Measurements from ENCODE around the gene APOO. TPM values are rescaled to one million over a fixed set of nuclear protein-coding genes. Genes with fewer than 3 reads are reported as not detected.
"Not testable (repeated sequence)": the region's sequence is repeated elsewhere in the genome, so short reads cannot be mapped to it uniquely, and the experiment has no call there.

Gene APOO
- total RNA-seq, 6 donors from 2014 or later = 0.89 to 15.0 (median 12.0) TPM

DNA sequence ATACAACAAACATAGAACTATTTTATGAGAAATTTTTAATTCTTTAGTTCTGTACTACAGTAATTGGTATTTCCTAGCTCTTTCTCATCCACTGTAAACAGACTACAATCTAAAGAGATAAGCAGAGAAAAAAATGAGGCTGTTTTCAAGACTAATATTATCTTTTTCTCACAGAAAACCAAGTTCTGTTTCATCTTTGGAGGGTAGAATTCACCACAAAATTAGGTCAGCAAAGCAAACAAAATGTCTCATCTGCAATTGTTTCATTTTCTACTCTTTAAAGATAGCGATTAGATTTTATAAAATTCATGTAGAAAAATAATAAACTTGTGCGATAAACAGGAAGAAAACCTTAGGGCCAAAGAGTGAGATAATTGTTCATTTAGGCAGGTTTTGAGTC, 10.8 kb downstream of the APOO start:
- Histone ChIP-seq H3K9me3 (no peaks in the 10 kb centered on the region), H3K4me3 (no peak overlapping the region), H3K4me1 (peaks cover 3 to 8% (median 5%) of the 10 kb centered on the region in 4 donors), H3K27ac (no peak overlapping the region), H3K36me3 (no peaks in the 10 kb centered on the region), H3K27me3 (no peaks in the 10 kb centered on the region)
- WGBS, 2 donors = 65 to 84% methylated on average over 2 of the region's 2 CpGs
- TF ChIP-seq, protein P1, sequence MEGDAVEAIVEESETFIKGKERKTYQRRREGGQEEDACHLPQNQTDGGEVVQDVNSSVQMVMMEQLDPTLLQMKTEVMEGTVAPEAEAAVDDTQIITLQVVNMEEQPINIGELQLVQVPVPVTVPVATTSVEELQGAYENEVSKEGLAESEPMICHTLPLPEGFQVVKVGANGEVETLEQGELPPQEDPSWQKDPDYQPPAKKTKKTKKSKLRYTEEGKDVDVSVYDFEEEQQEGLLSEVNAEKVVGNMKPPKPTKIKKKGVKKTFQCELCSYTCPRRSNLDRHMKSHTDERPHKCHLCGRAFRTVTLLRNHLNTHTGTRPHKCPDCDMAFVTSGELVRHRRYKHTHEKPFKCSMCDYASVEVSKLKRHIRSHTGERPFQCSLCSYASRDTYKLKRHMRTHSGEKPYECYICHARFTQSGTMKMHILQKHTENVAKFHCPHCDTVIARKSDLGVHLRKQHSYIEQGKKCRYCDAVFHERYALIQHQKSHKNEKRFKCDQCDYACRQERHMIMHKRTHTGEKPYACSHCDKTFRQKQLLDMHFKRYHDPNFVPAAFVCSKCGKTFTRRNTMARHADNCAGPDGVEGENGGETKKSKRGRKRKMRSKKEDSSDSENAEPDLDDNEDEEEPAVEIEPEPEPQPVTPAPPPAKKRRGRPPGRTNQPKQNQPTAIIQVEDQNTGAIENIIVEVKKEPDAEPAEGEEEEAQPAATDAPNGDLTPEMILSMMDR (IDR thresholded peaks at IDR 0.05) = no peak
- TF ChIP-seq EP300 (IDR thresholded peaks at IDR 0.05) (no peak), POLR2A (IDR thresholded peaks at IDR 0.05) (no peak), POLR2AphosphoS5 (IDR thresholded peaks at IDR 0.05) (no peak)
- ATAC-seq (ENCODE audit: low FRiP score in 2 of 2) = no peak
- DNase-seq = no peak

DNA sequence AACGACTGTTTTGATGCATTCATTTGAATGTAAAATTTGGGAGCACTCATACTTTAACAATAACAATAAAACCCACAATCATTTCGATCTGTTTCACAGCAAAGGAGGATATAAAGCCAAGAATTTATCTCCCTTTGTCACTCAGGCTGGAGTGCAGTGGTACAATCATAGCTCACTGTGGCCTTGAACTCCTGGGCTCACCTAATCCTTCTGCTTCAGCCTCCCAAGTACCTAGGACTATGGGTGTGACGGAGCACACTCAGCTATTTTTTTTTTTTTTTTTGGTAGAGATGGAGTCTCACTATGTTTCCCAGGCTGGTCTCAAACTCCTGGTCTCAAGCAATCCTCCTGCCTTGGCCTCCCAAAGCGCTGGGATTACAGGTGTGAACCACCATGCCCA, 11.2 kb downstream of the APOO start:
- WGBS, 2 donors = 69 to 86% methylated on average over 4 of the region's 4 CpGs
- H3K27ac ChIP-seq; ATAC-seq (ENCODE audit: low FRiP score in 2 of 2); DNase-seq; H3K4me3 ChIP-seq; H3K4me1 ChIP-seq; H3K27me3 ChIP-seq; H3K9me3 ChIP-seq; H3K36me3 ChIP-seq: not testable (repeated sequence)

DNA sequence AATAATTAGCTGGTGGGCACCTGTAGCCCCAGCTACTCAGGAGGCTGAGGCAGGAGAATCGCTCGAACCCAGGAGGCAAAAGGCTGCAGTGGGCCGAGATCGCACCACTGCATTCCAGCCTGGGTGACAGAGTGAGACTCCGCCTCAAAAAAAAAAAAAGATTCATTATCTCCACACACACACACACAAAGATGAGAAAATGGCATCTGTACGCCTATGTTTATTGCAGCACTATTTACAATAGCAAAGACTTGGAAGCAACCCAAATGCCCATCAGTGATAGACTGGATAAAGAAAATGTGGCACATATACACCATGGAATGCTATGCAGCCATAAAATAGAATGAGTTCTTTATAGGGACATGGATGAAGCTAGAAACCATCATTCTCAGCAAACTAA, 12.7 kb downstream of the APOO start:
- H3K9me3 ChIP-seq; H3K27ac ChIP-seq; DNase-seq; H3K36me3 ChIP-seq; H3K4me1 ChIP-seq; H3K27me3 ChIP-seq; ATAC-seq (ENCODE audit: low FRiP score in 2 of 2); H3K4me3 ChIP-seq: not testable (repeated sequence)
- 77% methylated on average over 6 of the region's 6 CpGs for WGBS, 2 donors

DNA sequence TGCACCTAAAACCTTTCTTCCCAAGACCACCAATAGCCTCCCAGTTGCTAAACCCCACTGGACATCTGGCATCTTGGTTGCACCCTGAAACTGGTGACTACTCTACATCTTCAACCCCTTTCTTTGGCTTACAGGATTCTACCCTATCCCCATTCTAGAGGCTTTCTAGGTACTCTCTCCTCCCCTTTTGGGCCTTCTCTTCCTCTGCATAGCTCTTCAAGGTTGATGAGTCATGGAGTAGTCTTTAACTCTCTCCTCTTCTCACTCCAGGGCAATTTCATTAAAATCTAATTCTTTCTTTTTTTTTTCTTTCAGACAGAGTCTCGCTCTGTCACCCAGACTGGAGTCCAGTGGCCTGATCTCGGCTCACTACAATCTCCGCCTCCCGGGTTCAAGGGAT, 16.8 kb downstream of the APOO start:
- ATAC-seq (ENCODE audit: low FRiP score in 2 of 2) (no peak), DNase-seq (no peak)
- Histone ChIP-seq H3K27me3 (no peaks in the 10 kb centered on the region), H3K4me1 (no peaks in the 10 kb centered on the region), H3K27ac (no peak overlapping the region), H3K36me3 (no peaks in the 10 kb centered on the region), H3K9me3 (no peaks in the 10 kb centered on the region), H3K4me3 (no peak overlapping the region)
- WGBS, 2 donors = 93 to 94% methylated on average over 4 of the region's 4 CpGs
- TF ChIP-seq, protein P1 (IDR thresholded peaks at IDR 0.05) = no peak
- TF ChIP-seq EP300 (IDR thresholded peaks at IDR 0.05) (no peak), POLR2A (IDR thresholded peaks at IDR 0.05) (no peak), POLR2AphosphoS5 (IDR thresholded peaks at IDR 0.05) (no peak)

DNA sequence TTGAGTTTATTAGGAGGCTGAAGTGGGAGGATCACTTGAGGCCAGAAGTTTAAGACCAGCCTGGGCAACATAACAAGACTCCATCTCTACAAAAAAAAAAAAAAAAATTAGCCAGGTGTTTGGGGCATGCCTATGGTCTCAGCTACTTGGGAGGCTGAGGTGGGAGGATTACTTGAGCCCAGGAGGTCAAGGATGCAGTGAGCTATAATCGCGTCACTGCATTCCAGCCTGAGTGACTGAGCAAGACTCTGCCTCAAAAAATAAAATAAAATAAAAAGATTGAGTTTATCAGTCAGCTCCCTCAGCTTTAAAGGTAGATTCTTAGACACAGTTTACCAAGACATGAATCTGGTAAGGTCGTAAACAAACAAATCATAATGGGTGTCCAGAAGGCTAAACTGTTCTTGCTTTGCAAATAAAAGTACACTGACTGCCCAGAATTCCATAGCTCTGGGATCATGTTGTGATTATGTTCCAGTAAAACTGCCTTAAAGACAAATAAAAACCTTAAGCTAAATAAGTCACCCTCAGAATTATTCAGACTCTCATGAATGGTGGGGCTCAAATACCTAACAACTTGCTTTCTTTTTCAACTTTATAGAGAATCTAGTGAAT, 18.7 kb downstream of the APOO start:
- Histone ChIP-seq H3K4me1 (peaks cover 0 to 4% (median 0%) of the 10 kb centered on the region in 4 donors), H3K27me3 (no peaks in the 10 kb centered on the region), H3K9me3 (no peaks in the 10 kb centered on the region), H3K36me3 (no peaks in the 10 kb centered on the region), H3K27ac (no peak overlapping the region), H3K4me3 (no peak overlapping the region)
- DNase-seq (no peak), ATAC-seq (ENCODE audit: low FRiP score in 2 of 2) (no peak)
- TF ChIP-seq, protein P1 (IDR thresholded peaks at IDR 0.05) = no peak
- TF ChIP-seq POLR2AphosphoS5 (IDR thresholded peaks at IDR 0.05) = no peak
- TF ChIP-seq POLR2A (IDR thresholded peaks at IDR 0.05) = no peak
- 82 to 97% methylated on average over 3 of the region's 3 CpGs for WGBS, 2 donors

DNA sequence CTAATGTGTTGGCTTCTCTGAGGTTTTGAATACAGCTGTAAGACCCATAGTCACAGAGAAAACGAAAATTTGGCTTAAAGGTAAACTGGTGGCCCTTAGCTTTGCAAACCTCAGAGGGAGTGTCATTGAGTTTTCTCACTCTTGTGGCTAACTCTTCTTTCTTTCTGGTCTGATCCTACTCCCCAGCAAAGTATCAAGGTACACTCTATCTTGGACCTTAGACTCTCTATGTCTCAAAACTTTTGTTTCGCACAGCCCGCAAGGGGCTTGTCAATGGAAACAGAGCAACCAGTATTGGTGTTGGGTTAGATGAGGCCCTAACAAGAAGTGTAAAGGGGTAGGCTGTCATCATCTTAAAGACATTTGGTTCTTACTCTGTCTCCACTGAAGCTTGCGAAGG, 19.8 kb downstream of the APOO start:
- 83 to 97% methylated on average over 4 of the region's 4 CpGs for WGBS, 2 donors
- Histone ChIP-seq H3K27me3 (no peaks in the 10 kb centered on the region), H3K4me3 (no peak overlapping the region), H3K9me3 (no peaks in the 10 kb centered on the region), H3K36me3 (no peaks in the 10 kb centered on the region), H3K4me1 (peaks cover 0 to 4% (median 0%) of the 10 kb centered on the region in 4 donors), H3K27ac (no peak overlapping the region)
- TF ChIP-seq POLR2AphosphoS5 (IDR thresholded peaks at IDR 0.05) (no peak), POLR2A (IDR thresholded peaks at IDR 0.05) (no peak), EP300 (IDR thresholded peaks at IDR 0.05) (no peak)
- TF ChIP-seq, protein P1 (IDR thresholded peaks at IDR 0.05) = no peak
- no peak for DNase-seq
- no peak for ATAC-seq (ENCODE audit: low FRiP score in 2 of 2)

Data from upper lobe of left lung (tissue), 6 donors.